Gastrocnemius medialis (tissue), 4 donors: ENCODE data around the gene OR13J1.

ENCODE experiments used
- POLR2A ChIP-seq, 2 donors: fragments of 450-650 bp; IDR thresholded peaks; one replicate each; pipeline ENCODE4 v1.6.1; 2017; ENCODE audit warnings: antibody characterized with exemption in 2 of 2, mild to moderate bottlenecking in 2 of 2, moderate library complexity in 2 of 2
- TF ChIP-seq, protein P1 (sequence below), 5 experiments: fragments of 450-650 bp in 3 of 5; fragments of 200-600 bp in 2 of 5; sonication (generic) in 2 of 5; IDR thresholded peaks in 4 of 5; conservative IDR thresholded peaks in 1 of 5; 1 replicate in 4 of 5; 2 replicates in 1 of 5; pipeline ENCODE4 v1.5.1; 2016 to 2019; ENCODE audit warnings: antibody characterized with exemption in 5 of 5, mild to moderate bottlenecking in 3 of 5, moderate library complexity in 3 of 5

DNA sequence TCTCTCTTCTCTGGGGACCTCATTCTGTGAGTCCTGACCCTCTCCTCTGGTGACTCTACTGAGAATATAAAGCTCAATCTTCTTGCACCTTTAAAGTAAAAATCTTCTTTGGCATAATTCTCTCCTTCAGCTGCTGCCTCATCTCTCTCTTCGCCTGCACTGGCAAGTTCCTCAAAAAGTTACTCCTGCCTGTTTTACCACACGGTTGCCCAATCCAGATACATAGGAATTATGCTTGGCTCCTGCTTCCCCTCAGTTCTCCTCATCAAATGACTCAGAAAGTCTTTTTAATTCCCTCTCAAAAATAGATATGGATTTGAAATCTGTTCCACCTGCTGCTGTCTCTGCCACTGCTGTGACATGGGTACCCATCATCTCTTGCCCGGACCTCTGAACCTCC lies 21.4 kb upstream of the OR13J1 start:
- no peak for TF ChIP-seq POLR2A (IDR thresholded peaks at IDR 0.05)
- TF ChIP-seq, protein P1, sequence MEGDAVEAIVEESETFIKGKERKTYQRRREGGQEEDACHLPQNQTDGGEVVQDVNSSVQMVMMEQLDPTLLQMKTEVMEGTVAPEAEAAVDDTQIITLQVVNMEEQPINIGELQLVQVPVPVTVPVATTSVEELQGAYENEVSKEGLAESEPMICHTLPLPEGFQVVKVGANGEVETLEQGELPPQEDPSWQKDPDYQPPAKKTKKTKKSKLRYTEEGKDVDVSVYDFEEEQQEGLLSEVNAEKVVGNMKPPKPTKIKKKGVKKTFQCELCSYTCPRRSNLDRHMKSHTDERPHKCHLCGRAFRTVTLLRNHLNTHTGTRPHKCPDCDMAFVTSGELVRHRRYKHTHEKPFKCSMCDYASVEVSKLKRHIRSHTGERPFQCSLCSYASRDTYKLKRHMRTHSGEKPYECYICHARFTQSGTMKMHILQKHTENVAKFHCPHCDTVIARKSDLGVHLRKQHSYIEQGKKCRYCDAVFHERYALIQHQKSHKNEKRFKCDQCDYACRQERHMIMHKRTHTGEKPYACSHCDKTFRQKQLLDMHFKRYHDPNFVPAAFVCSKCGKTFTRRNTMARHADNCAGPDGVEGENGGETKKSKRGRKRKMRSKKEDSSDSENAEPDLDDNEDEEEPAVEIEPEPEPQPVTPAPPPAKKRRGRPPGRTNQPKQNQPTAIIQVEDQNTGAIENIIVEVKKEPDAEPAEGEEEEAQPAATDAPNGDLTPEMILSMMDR (IDR thresholded peaks at IDR 0.05 in 4 of 5, conservative IDR thresholded peaks at IDR 0.05 in 1 of 5) = no peak
